Neural progenitor cell (in vitro differentiated cells): Measurements from ENCODE around the gene LINGO3.

ENCODE experiments used
- EZH2 ChIP-seq: fragments of 200-600 bp; sonication (generic); IDR thresholded peaks from 2 replicates; pipeline ENCODE4 v1.6.1; 2017; ENCODE audit warnings: antibody characterized with exemption, mild to moderate bottlenecking, moderate library complexity
- EZH2phosphoT487 ChIP-seq: fragments of 200-600 bp; sonication (generic); IDR thresholded peaks from 2 replicates; pipeline ENCODE4 v1.6.1; 2017; ENCODE audit warnings: antibody characterized with exemption
- TF ChIP-seq, protein P1 (sequence below): fragments of 200-600 bp; sonication (generic); IDR thresholded peaks from 2 replicates; pipeline ENCODE4 v1.5.1; 2017; ENCODE audit warnings: antibody characterized with exemption, mild to moderate bottlenecking

- TF ChIP-seq, protein P1, sequence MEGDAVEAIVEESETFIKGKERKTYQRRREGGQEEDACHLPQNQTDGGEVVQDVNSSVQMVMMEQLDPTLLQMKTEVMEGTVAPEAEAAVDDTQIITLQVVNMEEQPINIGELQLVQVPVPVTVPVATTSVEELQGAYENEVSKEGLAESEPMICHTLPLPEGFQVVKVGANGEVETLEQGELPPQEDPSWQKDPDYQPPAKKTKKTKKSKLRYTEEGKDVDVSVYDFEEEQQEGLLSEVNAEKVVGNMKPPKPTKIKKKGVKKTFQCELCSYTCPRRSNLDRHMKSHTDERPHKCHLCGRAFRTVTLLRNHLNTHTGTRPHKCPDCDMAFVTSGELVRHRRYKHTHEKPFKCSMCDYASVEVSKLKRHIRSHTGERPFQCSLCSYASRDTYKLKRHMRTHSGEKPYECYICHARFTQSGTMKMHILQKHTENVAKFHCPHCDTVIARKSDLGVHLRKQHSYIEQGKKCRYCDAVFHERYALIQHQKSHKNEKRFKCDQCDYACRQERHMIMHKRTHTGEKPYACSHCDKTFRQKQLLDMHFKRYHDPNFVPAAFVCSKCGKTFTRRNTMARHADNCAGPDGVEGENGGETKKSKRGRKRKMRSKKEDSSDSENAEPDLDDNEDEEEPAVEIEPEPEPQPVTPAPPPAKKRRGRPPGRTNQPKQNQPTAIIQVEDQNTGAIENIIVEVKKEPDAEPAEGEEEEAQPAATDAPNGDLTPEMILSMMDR = no peak
- TF ChIP-seq EZH2phosphoT487 (no peak), EZH2 (no peak)
Measured at GRCh38 chr19:2286402-2287140, 21.4 kb downstream of the LINGO3 start.
